OCI-LY1 (cell line): Measurements from ENCODE around the gene ANKFN1.

ENCODE experiments used
- H2AFZ ChIP-seq: fragments of 200-600 bp; sonication (generic), shearing (Covaris generic); 2 replicates; pipeline ENCODE4 v1.6.0; 2014; ENCODE audit warnings: antibody characterized with exemption, mild to moderate bottlenecking, low read length
- H3F3A ChIP-seq: fragments of 200-600 bp; sonication (generic), shearing (Covaris generic); 2 replicates; pipeline ENCODE4 v1.6.0; 2014; ENCODE audit warnings: mild to moderate bottlenecking, antibody characterized with exemption, low read length, moderate library complexity; ENCODE audit not compliant: insufficient read depth
- H3K27ac ChIP-seq: fragments of 200-600 bp; sonication (generic); 2 replicates; pipeline ENCODE4 v1.5.1; 2014; ENCODE audit warnings: low read length, mixed run types, mild to moderate bottlenecking, low read depth; ENCODE audit not compliant: poor library complexity, severe bottlenecking
- H3K27me3 ChIP-seq: fragments of 200-600 bp; sonication (generic); 2 replicates; pipeline ENCODE4 v1.6.0; 2014; ENCODE audit warnings: antibody characterized with exemption, mild to moderate bottlenecking, low read length, moderate library complexity; ENCODE audit not compliant: insufficient read depth
- H3K36me3 ChIP-seq: fragments of 200-600 bp; sonication (generic); 2 replicates; pipeline ENCODE4 v1.6.1; 2014; ENCODE audit warnings: mild to moderate bottlenecking, antibody characterized with exemption, low read length, moderate library complexity, mixed read lengths; ENCODE audit not compliant: insufficient read depth
- H3K4me1 ChIP-seq: fragments of 200-600 bp; sonication (generic); 2 replicates; pipeline ENCODE4 v1.5.1; 2014; ENCODE audit warnings: mild to moderate bottlenecking, low read length, moderate library complexity; ENCODE audit not compliant: insufficient read depth, severe bottlenecking
- H3K4me2 ChIP-seq: fragments of 200-600 bp; sonication (generic), shearing (Covaris generic); 2 replicates; pipeline ENCODE4 v1.6.1; 2014; ENCODE audit warnings: low read length
- H3K4me3 ChIP-seq: fragments of 200-600 bp; sonication (generic); 2 replicates; pipeline ENCODE4 v1.5.1; 2014; ENCODE audit warnings: low read length, low read depth, mild to moderate bottlenecking, mixed read lengths; ENCODE audit not compliant: poor library complexity, severe bottlenecking
- H3K79me2 ChIP-seq: fragments of 200-600 bp; shearing (Covaris generic); 2 replicates; pipeline ENCODE4 v1.6.1; 2016; ENCODE audit warnings: mixed run types, low read length, mixed read lengths; ENCODE audit not compliant: insufficient read depth
- H3K9ac ChIP-seq: fragments of 200-600 bp; sonication (generic), shearing (Covaris generic); 2 replicates; pipeline ENCODE4 v1.6.1; 2014; ENCODE audit warnings: mild to moderate bottlenecking, low read length, mixed read lengths
- H3K9me2 ChIP-seq: fragments of 200-600 bp; sonication (generic), shearing (Covaris generic); 2 replicates; pipeline ENCODE4 v1.6.1; 2014; ENCODE audit warnings: low read depth, mild to moderate bottlenecking, low read length, mixed read lengths
- H3K9me3 ChIP-seq: fragments of 200-600 bp; shearing (Covaris generic); 2 replicates; pipeline ENCODE4 v1.6.1; 2014; ENCODE audit warnings: low read length, mixed read lengths
- H4K20me1 ChIP-seq: fragments of 200-600 bp; sonication (generic), shearing (Covaris generic); 2 replicates; pipeline ENCODE4 v1.6.0; 2016; ENCODE audit warnings: mild to moderate bottlenecking, low read length; ENCODE audit not compliant: insufficient read depth
- CTCF ChIP-seq: fragments of 200-600 bp; sonication (generic), shearing (Covaris generic); IDR thresholded peaks from 2 replicates; pipeline ENCODE4 v1.5.1; 2017; ENCODE audit warnings: mild to moderate bottlenecking, antibody characterized with exemption, low read length, moderate library complexity, mixed read lengths
- EZH2 ChIP-seq: fragments of 200-600 bp; sonication (generic), shearing (Covaris generic); IDR thresholded peaks from 2 replicates; pipeline ENCODE4 v1.8.0; 2017; ENCODE audit warnings: borderline replicate concordance, mixed run types, mild to moderate bottlenecking, antibody characterized with exemption, low read length, moderate library complexity, mixed read lengths

The ANKFN1 gene

GRCh38 chr17:56486732-56487131 lies 333.5 kb downstream of the ANKFN1 start:
- Histone ChIP-seq H3K79me2 (no peaks in the 10 kb centered on the region), H3F3A (no peaks in the 10 kb centered on the region), H3K4me1 (no peaks in the 10 kb centered on the region), H3K27ac (no peak overlapping the region), H3K9ac (no peak overlapping the region), H3K9me2 (no peaks in the 10 kb centered on the region), H3K4me2 (no peak overlapping the region), H3K9me3 (no peaks in the 10 kb centered on the region), H2AFZ (no peak overlapping the region), H3K4me3 (no peak overlapping the region), H3K27me3 (no peaks in the 10 kb centered on the region), H3K36me3 (no peaks in the 10 kb centered on the region), H4K20me1 (no peaks in the 10 kb centered on the region)
- no peak for TF ChIP-seq EZH2
- TF ChIP-seq CTCF: no peak

- Histone ChIP-seq H3K4me2 (no peak overlapping the region), H3K36me3 (no peaks in the 10 kb centered on the region), H3K9me2 (no peaks in the 10 kb centered on the region), H3K4me1 (no peaks in the 10 kb centered on the region), H4K20me1 (no peaks in the 10 kb centered on the region), H3K9ac (no peak overlapping the region), H3K9me3 (no peaks in the 10 kb centered on the region), H3K27ac (no peak overlapping the region), H3K27me3 (no peaks in the 10 kb centered on the region), H3K4me3 (no peak overlapping the region), H2AFZ (no peak overlapping the region), H3F3A (no peaks in the 10 kb centered on the region), H3K79me2 (no peaks in the 10 kb centered on the region)
- TF ChIP-seq EZH2 (no peak), CTCF (no peak)
Measured at GRCh38 chr17:56488800-56489199, 335.5 kb downstream of the ANKFN1 start.

GRCh38 chr17:56489980-56490379 lies 336.7 kb downstream of the ANKFN1 start:
- no peaks in the 10 kb centered on the region for H3K79me2 ChIP-seq
- H3K36me3 ChIP-seq: no peaks in the 10 kb centered on the region
- H3K27me3 ChIP-seq: no peaks in the 10 kb centered on the region
- H4K20me1 ChIP-seq: no peaks in the 10 kb centered on the region
- H3K27ac ChIP-seq: no peak overlapping the region
- H3K9ac ChIP-seq: no peak overlapping the region
- no peak for TF ChIP-seq CTCF
- TF ChIP-seq EZH2: no peak
- no peak overlapping the region for H3K4me2 ChIP-seq
- H3K4me1 ChIP-seq: no peaks in the 10 kb centered on the region
- H3K9me3 ChIP-seq: no peaks in the 10 kb centered on the region
- no peaks in the 10 kb centered on the region for H3K9me2 ChIP-seq
- no peak overlapping the region for H2AFZ ChIP-seq
- H3F3A ChIP-seq: no peaks in the 10 kb centered on the region
- H3K4me3 ChIP-seq: no peak overlapping the region
